HG03565 (cell line): Measurements from ENCODE around the gene SERINC4.
"Not testable (repeated sequence)": the region's sequence is repeated elsewhere in the genome, so short reads cannot be mapped to it uniquely, and the experiment has no call there.

ENCODE experiments used
- ATAC-seq: cut with Tn5 transposase; IDR thresholded peaks from one replicate; pipeline ENCODE4 v1.9.1; 2021; ENCODE audit warnings: mild to moderate bottlenecking, moderate library complexity; ENCODE audit not compliant: unreplicated experiment

SERINC4 gene

DNA sequence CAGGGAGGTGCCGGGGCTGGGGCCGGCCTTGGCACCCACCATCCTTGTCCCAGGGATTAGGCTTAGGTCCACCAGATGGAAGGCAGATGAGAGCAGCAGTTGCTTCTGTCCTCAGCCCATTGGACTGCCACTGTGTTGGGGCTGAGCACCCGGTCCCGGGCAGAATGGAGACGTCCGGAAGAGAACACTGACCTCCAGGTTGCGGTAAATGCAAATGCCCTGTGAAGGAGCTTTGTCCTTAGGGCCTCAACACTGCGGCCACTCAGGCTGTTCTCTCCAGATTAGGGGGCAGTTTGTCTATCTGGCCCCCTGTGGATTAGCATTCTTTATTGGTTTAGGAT is at the start of gene SERINC4:
Gene SERINC4, minus strand, starts transcription at position 276 of the 341 bp plus-strand sequence. Its CDS starts 234 bp downstream, at position 42.
- no peak for ATAC-seq

DNA sequence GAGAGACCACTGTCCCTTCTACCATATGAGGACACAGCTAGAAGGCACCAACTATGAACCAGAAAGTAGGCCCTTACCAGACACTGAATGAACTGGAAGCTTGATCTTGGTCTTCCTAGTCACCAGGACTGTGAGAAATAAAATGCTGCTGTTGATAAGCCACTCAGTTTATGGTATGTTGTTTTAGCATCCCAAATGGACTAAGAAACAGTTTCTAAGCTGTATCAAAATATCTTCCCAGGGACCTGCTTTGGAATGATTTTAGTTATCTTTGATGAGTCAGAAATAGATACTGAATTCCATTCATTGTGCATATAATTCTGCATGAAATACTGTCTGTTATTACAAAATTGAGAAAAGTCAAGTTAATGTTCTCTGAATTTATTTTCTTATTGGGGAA is 45.4 kb upstream of the SERINC4 start:
- no peak for ATAC-seq

GRCh38 chr15:43832485-43832884 is 32.5 kb upstream of the SERINC4 start:
- ATAC-seq: not testable (repeated sequence)

DNA sequence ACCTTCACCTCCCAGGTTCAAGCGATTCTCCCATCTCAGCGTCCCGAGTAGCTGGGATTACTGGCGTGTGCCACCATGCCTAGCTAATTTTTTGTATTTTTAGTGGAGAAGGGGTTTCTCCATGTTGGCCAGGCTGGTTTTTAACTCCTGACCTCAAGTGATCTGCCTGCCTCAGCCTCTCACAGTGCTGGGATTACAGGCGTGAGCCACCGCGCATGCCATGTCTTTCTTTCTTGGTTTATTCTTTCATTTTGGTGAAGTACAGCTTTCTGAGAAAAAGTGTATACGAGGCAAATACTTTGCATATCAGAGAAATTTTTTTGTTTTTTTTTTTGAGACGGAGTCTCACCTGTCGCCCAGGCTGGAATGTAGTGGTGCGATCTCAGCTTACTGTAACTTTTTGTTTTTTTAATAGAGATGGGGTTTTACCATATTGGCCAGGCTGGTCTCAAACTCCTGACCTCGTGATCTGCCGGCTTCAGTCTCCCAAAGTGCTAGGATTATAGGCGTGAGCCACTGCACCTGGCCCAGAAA is 31.6 kb upstream of the SERINC4 start:
- not testable (repeated sequence) for ATAC-seq

GRCh38 chr15:43830691-43831275 is 30.8 kb upstream of the SERINC4 start:
- ATAC-seq: not testable (repeated sequence)

GRCh38 chr15:43829951-43830540 is 30.0 kb upstream of the SERINC4 start:
- ATAC-seq: not testable (repeated sequence)

DNA sequence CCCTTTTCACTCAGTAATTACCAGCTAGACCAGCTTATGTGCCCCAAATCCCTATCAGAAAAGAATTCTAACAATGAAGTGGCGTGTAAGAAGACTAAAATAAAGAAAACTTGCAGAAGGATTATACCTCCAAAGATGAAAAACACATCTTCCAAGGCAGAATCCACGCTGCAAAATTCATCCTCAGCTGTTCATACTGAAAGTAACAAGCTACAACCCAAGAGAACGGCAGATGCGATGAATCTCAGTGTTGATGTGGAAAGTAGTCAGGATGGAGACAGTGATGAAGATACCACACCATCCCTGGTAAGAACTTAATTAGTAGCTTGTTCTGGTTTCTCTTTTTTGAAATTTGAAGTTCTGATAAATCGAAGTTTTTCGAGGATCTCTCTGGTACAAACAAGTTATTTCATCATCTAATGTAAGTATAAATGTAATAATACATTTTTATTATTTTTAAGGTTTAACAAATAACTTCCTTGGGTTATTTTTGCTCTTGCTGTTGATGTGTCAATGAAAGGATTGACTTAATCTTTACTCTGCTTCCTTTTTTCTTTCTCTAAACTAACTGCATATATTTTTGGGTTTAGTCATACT is 28.1 kb upstream of the SERINC4 start:
- no peak for ATAC-seq

DNA sequence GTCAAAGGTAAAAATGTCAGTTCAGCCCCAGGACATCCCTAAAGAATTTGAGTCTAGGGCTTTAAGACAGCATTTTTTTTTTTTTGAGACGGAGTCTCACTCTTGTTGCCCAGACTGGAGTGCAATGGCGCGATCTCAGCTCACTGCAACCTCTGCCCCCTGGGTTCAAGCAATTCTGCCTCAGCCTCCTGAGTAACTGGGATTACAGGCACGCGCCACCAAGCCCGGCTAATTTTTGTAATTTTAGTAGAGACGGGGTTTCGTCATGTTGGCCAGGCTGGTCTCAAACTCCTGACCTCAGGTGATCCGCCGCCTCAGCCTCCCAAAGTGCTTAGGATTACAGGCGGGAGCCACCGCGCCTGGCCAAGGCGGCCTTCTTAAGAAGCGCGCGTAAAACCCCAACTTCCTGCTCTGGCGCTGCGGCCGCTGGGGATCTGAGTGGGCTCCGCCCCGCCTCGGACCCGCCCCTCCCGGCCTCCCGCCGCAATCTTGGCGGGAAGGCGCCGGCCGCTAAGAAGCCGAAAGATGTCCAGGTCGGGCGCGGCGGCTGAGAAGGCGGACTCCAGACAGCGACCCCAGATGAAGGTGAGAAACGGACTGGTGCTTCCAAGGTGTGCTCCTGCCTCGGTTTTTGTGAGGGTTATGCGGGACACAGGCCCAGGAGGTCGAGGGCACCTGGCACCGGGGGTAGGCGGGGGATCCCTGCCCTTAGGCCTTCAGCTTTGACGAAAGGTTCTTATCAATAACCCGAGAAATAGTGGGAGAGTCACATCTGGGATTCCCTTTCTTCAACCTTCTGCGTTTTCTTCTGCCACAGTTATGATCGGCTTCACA is 26.7 kb upstream of the SERINC4 start, which contains the start of gene WDR76:
Gene WDR76, plus strand, starts transcription at position 495 of the 834 bp plus-strand sequence. Its CDS starts 31 bp downstream, at position 526.
- ATAC-seq: peak; percentile 43

DNA sequence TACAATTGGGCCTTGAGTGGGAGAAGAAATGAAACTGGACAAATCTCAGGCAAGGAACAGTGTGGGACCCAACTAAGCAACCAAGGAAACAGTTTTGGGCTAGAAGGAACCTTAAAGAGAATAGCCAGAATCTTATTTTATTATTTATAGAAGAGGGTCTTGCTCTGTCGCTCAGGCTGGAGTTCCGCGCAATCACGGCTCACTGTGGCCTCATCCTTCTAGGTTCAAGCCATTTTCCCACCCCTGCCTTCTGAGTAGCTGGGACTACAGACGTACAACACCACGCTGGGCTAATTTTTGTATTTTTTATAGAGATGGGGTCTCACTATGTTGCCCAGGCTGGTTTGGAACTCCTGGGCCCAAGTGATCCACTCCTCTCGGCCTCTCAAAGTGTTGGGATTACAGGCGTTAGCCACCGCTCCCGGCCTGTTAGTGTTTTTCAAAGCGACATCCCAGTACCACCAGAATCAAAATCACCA is 26.0 kb upstream of the SERINC4 start:
- no peak for ATAC-seq

- not testable (repeated sequence) for ATAC-seq
Observed at GRCh38 chr15:43825305-43825704, 25.3 kb upstream of the SERINC4 start.

GRCh38 chr15:43824302-43825246 is 24.6 kb upstream of the SERINC4 start, which contains the start of gene MFAP1:
Gene MFAP1, minus strand, starts transcription at chr15:43824690. Its CDS starts 121 bp downstream, at chr15:43824569.
- ATAC-seq: peak; percentile 60

DNA sequence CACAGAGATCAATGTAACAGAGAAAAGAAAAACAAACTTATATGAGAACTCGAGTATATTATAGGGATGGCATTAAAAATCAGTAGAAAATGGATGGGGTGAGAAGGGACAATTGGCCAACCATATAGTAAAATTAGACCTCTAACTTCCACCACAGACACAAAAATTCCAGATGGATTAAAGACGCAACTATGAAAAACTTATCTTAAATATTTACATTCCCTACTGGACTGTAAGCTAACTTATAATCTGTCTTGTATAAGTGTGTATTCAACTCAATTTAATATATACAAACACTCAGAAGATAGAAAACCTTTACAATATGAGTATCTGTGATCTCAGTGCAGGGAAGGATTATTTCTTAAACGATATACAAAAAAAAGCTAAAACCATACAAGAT is 21.5 kb upstream of the SERINC4 start:
- no peak for ATAC-seq

DNA sequence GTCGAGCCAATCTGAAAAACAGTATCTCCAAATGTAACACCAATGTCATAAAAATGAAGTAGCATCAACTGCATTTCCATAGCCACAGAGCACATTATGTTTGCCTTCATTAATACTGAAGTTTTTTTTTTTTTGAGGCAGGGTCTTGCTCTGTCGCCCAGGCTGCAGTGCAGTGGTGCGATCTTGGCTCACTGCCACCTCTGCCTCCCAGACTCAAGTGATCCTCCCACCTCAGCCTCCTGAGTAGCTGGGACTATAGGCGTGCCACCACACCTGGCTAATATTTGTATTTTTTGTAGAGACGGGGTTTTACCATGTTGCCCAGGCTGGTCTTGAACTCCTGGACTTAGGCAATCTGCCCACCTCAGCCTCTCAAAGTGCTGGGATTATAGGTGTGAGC is 15.0 kb upstream of the SERINC4 start:
- ATAC-seq: not testable (repeated sequence)

GRCh38 chr15:43808960-43809678 is 9.1 kb upstream of the SERINC4 start:
- peak; percentile 50 for ATAC-seq

DNA sequence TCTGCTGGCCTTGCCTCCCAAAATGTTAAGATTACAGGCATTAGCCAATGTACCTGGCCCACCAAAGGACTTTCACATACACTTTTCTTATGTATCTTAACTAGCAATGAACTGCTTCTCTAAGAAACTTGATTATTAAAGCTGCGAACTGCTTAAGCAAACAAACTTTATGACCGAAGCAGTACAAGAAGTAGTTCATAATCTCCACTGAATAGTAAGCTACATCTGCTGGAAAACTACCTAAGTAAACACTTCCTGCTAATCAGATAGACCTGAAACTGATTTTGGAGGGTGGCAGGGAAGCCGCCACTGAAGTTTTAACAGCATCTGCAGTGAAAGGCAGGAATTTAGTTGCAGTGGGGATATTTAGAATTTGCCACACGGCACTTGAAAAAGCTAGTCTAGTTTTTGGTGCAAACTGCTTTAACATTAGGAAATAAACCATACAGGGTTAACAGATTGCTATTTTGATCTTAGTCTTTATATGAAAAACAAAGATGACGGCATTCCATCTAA is 8.5 kb upstream of the SERINC4 start:
- ATAC-seq: no peak

DNA sequence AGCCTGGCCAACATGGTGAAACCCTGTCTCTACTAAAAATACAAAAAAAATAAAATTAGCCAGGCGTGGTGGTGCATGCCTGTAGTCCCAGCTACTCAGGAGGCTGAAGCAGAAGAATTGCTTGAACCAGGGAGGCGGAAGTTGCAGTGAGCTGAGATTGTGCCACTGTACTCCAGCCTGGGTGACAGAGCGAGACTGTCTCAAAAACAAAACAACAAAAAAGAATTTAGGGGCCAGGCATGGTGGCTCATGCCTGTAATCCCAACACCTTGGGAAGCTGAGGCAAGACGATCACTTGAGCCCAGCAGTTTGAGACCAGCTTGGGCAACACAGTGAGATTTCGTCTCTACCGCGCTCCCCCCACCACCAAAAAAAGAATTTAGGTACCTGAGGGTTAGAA is 2.7 kb upstream of the SERINC4 start:
- ATAC-seq: not testable (repeated sequence)

- ATAC-seq: peak; percentile 66
Observed at GRCh38 chr15:43800286-43801141, 494 bp upstream of the SERINC4 start, which contains the start of gene HYPK. Gene HYPK, plus strand, starts transcription at chr15:43800599. Its CDS starts 24 bp downstream, at chr15:43800623.
